Measurements from ENCODE around the gene FILIP1.

The FILIP1 gene

GRCh38 chr6:75490706-75491105, 2.9 kb downstream of the FILIP1 start:
- Mint-ChIP-seq H3K36me3 (ENCODE audit: low read depth) (no peaks in the 10 kb centered on the region), H3K27ac (no peak overlapping the region), H3K27me3 (ENCODE audit: low read depth, poor library complexity) (no peaks in the 10 kb centered on the region), H3K4me1 (peaks cover 21% of the 10 kb centered on the region), H3K4me3 (no peak overlapping the region), H3K9me3 (no peaks in the 10 kb centered on the region)
- DNase-seq, result no peak
- TF ChIP-seq, protein P1, sequence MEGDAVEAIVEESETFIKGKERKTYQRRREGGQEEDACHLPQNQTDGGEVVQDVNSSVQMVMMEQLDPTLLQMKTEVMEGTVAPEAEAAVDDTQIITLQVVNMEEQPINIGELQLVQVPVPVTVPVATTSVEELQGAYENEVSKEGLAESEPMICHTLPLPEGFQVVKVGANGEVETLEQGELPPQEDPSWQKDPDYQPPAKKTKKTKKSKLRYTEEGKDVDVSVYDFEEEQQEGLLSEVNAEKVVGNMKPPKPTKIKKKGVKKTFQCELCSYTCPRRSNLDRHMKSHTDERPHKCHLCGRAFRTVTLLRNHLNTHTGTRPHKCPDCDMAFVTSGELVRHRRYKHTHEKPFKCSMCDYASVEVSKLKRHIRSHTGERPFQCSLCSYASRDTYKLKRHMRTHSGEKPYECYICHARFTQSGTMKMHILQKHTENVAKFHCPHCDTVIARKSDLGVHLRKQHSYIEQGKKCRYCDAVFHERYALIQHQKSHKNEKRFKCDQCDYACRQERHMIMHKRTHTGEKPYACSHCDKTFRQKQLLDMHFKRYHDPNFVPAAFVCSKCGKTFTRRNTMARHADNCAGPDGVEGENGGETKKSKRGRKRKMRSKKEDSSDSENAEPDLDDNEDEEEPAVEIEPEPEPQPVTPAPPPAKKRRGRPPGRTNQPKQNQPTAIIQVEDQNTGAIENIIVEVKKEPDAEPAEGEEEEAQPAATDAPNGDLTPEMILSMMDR (IDR thresholded peaks at IDR 0.05), result no peak

DNA sequence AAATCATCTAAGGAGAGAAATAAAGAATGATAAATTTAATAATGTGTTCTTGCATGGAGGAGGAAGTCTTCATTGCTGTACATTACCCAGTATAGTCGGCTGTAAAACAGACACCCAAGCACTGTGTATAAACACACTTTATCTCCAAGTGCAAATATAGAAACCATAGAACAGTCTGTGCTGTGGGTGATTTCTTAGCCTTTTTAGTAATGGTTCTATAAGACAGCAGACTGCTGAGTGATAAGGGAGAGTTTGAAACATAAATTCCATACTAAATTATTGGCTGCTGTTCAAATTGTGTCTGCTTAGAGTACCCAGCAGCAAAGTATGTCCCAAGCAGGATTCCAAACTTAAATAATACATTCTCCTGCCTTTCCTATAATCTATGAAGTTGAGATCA, 4.6 kb downstream of the FILIP1 start:
- Mint-ChIP-seq H3K36me3 (ENCODE audit: low read depth) (no peaks in the 10 kb centered on the region), H3K9me3 (no peaks in the 10 kb centered on the region), H3K27ac (no peak overlapping the region), H3K4me3 (no peak overlapping the region), H3K4me1 (peaks cover 13% of the 10 kb centered on the region), H3K27me3 (ENCODE audit: low read depth, poor library complexity) (no peaks in the 10 kb centered on the region)
- DNase-seq, result no peak
- TF ChIP-seq, protein P1 (IDR thresholded peaks at IDR 0.05), result no peak

DNA sequence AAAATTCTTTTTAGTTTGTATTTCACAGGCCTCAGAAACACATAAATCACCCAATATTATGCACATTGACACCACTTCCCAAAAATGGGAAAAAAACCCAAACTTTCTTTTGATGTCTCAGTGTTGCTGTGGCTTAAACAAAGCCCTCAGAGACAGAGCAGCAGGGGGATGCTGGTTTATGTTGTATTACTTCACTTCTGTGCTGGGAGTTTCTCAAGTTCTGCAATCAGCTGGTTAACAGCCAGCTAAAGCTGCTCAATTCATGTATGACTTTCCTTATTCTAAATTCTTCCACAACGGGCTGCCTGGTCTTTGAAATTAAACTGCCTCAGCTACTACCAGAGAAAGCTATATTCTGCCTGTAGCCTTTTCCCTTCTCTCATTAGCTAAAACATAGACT, 5.6 kb downstream of the FILIP1 start:
- Mint-ChIP-seq H3K9me3 (no peaks in the 10 kb centered on the region), H3K4me3 (no peak overlapping the region), H3K27ac (no peak overlapping the region), H3K36me3 (ENCODE audit: low read depth) (no peaks in the 10 kb centered on the region), H3K27me3 (ENCODE audit: low read depth, poor library complexity) (no peaks in the 10 kb centered on the region), H3K4me1 (peaks cover 3% of the 10 kb centered on the region)
- no peak for DNase-seq
- TF ChIP-seq, protein P1 (IDR thresholded peaks at IDR 0.05), result no peak

DNA sequence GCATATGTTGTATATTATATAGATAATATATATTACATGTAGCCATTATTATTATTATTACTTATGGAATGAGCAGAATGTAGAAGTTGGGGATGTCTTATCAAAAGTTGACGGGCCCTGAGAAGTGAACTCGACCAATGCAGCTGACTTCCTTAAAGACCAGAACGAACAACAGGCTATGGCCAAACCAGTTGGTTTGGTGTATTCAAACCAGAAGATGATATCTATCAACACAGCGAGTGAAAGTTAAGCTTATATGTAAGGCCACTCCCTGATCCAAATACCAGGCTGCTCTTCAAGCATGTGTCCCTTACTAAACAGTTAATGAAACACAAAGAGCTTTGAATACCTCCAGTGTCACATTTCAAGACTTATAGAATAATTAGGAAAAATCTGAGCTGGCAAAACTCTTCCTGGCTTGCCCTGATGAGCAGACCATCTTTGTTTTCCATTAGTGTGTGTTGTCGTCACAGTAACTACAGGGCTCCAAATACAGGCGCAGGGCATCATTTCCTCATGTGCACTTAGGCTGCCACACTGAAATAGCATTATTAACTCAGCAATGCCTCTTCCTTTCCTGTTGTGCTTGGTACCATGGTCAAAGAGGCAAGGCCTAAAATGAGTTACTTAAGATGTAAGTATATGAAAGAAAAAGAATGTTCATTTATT, 6.6 kb downstream of the FILIP1 start:
- Mint-ChIP-seq H3K9me3 (no peaks in the 10 kb centered on the region), H3K27me3 (ENCODE audit: low read depth, poor library complexity) (no peaks in the 10 kb centered on the region), H3K27ac (no peak overlapping the region), H3K36me3 (ENCODE audit: low read depth) (no peaks in the 10 kb centered on the region), H3K4me3 (no peak overlapping the region), H3K4me1 (no peaks in the 10 kb centered on the region)
- DNase-seq, result no peak
- TF ChIP-seq, protein P1 (IDR thresholded peaks at IDR 0.05), result no peak

- no peaks in the 10 kb centered on the region for H3K36me3 Mint-ChIP-seq (ENCODE audit: low read depth)
- no peaks in the 10 kb centered on the region for H3K27me3 Mint-ChIP-seq (ENCODE audit: low read depth, poor library complexity)
- H3K4me3 Mint-ChIP-seq, result no peak overlapping the region
- no peak for DNase-seq
- H3K27ac Mint-ChIP-seq, result no peak overlapping the region
- H3K9me3 Mint-ChIP-seq, result no peaks in the 10 kb centered on the region
- no peaks in the 10 kb centered on the region for H3K4me1 Mint-ChIP-seq
- TF ChIP-seq, protein P1 (IDR thresholded peaks at IDR 0.05), result no peak
These were observed 9.1 kb downstream of the FILIP1 start for GRCh38 chr6:75484535-75484934.

Measured in nephron progenitor cell (in vitro differentiated cells).